Activated CD4-positive, alpha-beta T cell treated with anti-CD3 and anti-CD28 coated beads, Interleukin-2, amount 50 U/mL, for 16 hours (primary cell): ENCODE measurements around the gene RNF11.

ENCODE experiments used
- DNase-seq: peaks from one replicate; pipeline ENCODE4 v3.0.0-alpha.2; 2020

The RNF11 gene

GRCh38 chr1:51266791-51267190 lies 30.7 kb downstream of the RNF11 start:
- no peak for DNase-seq

- no peak for DNase-seq
These were observed 32.6 kb downstream of the RNF11 start for GRCh38 chr1:51268634-51269033.

GRCh38 chr1:51270751-51271150 lies 34.7 kb downstream of the RNF11 start:
- no peak for DNase-seq

- DNase-seq = no peak
These were observed 36.8 kb downstream of the RNF11 start for GRCh38 chr1:51272916-51273315.

- DNase-seq = no peak
These were observed 38.6 kb downstream of the RNF11 start for GRCh38 chr1:51274676-51275075.

- no peak for DNase-seq
These were observed 40.2 kb downstream of the RNF11 start for GRCh38 chr1:51276286-51276685.

- DNase-seq = no peak
These were observed 44.4 kb downstream of the RNF11 start for GRCh38 chr1:51280321-51280978.

GRCh38 chr1:51281807-51282206 lies 45.7 kb downstream of the RNF11 start:
- DNase-seq = no peak

GRCh38 chr1:51282605-51283004 lies 46.5 kb downstream of the RNF11 start:
- DNase-seq = peak; percentile 48

- no peak for DNase-seq
These were observed 47.9 kb downstream of the RNF11 start for GRCh38 chr1:51283979-51284378.

GRCh38 chr1:51284487-51284954 lies 48.4 kb downstream of the RNF11 start:
- no peak for DNase-seq

- DNase-seq = peak; percentile 73
These were observed 49.0 kb downstream of the RNF11 start for GRCh38 chr1:51285055-51285454.

- no peak for DNase-seq
These were observed 51.9 kb downstream of the RNF11 start for GRCh38 chr1:51287966-51288365.

- DNase-seq = no peak
These were observed 52.5 kb downstream of the RNF11 start for GRCh38 chr1:51288578-51288977.

GRCh38 chr1:51289676-51290488 lies 53.8 kb downstream of the RNF11 start:
- no peak for DNase-seq

- DNase-seq = no peak
These were observed 54.4 kb downstream of the RNF11 start for GRCh38 chr1:51290489-51290847.

- DNase-seq = no peak
These were observed 57.9 kb downstream of the RNF11 start for GRCh38 chr1:51293898-51294515.

- DNase-seq = no peak
These were observed 58.6 kb downstream of the RNF11 start for GRCh38 chr1:51294566-51295184.

GRCh38 chr1:51295926-51296325 lies 59.9 kb downstream of the RNF11 start:
- DNase-seq = no peak

GRCh38 chr1:51296383-51297357 lies 60.6 kb downstream of the RNF11 start:
- DNase-seq = peak; percentile 85

GRCh38 chr1:51297401-51298321 lies 61.6 kb downstream of the RNF11 start:
- no peak for DNase-seq
